Fibroblast of skin of scalp (primary cell): ENCODE results near the gene ZP2. TPM values are rescaled to one million over a fixed set of nuclear protein-coding genes. Genes with fewer than 3 reads are reported as not detected.
"Not testable (repeated sequence)": the region's sequence is repeated elsewhere in the genome, so short reads cannot be mapped to it uniquely, and the experiment has no call there.

Experiments used
- DNase-seq: peaks from one replicate; pipeline ENCODE4 v3.0.0-alpha.2; 2013
- polyA plus RNA-seq, 2 experiments: library from polyadenylated mRNA; unstranded; fragments of 120-200 nt; gene quantifications; one replicate each; pipeline ENCODE4 v1.2.1, GENCODE V29; 2013; ENCODE audit not compliant: insufficient read length in 2 of 2

ZP2 gene
- polyA plus RNA-seq (2013, experiment 1 of 2; ENCODE audit: insufficient read length): not detected
- polyA plus RNA-seq (2013, experiment 2 of 2; ENCODE audit: insufficient read length): not detected

GRCh38 chr16:21211486-21211885, at the start of gene ZP2:
Gene ZP2, minus strand, starts transcription at chr16:21211574. Its CDS starts 27 bp downstream, at chr16:21211547.
- no peak for DNase-seq

GRCh38 chr16:21257284-21257683, 45.9 kb upstream of the ZP2 start:
- DNase-seq: no peak

DNA sequence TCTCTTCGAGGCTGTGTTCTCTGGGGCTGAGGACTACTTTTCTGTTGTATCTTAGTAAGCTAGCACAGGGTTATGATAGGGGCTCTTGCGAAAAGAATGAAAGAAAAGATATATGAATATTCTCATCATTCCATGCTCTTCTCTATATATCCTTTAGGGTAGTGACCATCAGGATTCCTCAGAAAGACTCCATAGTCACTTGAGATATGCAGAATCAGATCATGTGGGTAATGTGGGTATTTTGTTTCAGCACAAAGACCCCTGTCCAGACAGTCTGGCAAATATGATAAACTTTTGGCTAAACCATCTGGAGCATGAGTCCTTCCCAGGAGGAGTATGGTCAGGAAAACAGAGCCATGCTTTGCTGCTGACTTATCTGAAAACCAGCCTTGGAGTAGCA, 45.3 kb upstream of the ZP2 start:
- DNase-seq: no peak

- no peak for DNase-seq
These were observed 42.1 kb upstream of the ZP2 start for GRCh38 chr16:21253470-21253869.

GRCh38 chr16:21250072-21250923, 38.9 kb upstream of the ZP2 start:
- DNase-seq: no peak

GRCh38 chr16:21248179-21248578, 36.8 kb upstream of the ZP2 start:
- not testable (repeated sequence) for DNase-seq

DNA sequence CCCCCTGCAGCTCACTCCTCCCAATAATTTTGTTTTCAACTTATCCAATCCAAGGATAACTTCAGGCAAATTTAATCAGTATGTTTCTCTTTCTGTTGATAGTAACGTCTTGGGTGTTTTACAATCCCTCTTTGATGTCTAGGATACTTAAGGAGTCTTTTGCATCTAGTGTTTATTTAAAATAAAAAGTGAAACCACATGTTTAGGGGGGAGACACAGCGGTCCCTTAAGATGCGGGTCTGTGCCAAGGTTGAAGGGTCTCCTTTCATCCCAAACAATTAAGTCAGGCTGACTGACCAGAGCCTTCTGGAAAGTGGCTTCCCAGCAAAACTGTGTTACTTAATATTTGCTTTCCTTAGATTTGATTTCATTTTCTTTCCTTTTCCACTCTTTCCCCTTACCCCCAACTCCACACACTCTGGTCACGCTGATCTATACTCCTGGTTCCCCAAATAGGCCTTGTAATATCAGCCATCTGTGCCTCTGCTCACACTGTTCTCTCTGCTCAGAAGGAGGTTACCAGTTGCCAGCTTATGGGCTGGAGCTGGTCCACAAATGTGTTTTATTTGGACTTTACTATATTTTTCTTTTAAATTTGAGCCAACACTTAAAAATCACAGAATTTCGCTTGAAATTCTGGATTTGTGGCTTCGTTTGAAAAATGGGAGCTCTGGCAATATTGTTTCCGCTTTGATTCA, 33.3 kb upstream of the ZP2 start:
- DNase-seq: no peak

DNA sequence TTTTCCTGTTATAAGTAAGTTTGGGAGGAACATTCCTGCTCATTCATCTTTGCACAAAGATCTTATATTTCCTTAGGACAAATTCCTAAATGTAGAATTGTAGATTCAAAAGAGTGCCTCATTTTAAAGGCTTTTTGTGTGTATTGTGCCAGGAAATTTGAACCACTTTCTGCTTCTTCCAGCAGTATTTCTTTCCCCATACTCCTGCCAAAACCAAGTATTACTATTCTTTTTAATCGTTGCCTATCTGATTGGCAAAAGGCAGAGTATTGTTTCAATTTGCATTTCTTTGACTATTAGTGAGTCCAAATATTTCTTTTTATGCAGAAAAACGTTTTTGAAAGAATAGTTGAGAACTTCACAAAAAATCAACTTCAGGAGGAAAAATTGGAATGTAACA, 31.4 kb upstream of the ZP2 start:
- DNase-seq: no peak

DNA sequence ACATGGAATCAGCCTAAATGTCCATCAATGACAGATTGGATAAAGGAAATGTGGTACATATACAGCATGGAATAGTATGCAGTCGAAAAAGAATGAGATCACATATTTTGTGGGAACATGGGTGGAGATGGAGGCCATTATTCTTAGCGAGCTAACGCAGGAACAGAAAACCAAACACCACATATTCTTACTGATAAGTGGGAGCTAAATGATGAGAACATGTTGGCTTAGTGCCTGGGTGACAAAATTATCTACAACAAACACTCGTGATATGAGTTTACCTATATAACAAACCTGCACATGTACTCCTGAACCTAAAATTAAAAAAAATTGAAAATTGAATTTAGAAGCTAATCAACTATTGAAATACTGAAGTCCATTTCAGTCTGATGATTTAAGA, 28.3 kb upstream of the ZP2 start:
- DNase-seq: no peak

- DNase-seq: no peak
These were observed 25.5 kb upstream of the ZP2 start for GRCh38 chr16:21236831-21237230.

DNA sequence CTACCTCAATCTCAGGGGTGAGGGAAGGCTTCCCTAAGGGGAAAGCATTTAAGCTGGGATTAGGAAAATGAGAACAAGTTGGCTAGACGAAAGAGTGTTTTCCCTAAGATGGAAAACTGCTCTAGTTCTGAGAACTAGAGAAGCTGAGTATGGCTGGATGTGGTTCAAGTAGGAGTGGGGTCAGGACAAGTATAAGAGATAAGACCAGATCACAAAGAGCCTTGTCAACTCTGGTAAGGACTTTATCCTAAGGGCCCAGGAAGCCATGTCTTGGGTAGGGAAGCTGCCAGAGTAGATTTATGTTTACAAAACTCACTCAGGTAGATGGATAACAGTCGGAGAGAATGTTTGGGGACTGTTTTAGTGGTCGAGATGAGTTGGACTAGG, 23.8 kb upstream of the ZP2 start:
- no peak for DNase-seq

DNA sequence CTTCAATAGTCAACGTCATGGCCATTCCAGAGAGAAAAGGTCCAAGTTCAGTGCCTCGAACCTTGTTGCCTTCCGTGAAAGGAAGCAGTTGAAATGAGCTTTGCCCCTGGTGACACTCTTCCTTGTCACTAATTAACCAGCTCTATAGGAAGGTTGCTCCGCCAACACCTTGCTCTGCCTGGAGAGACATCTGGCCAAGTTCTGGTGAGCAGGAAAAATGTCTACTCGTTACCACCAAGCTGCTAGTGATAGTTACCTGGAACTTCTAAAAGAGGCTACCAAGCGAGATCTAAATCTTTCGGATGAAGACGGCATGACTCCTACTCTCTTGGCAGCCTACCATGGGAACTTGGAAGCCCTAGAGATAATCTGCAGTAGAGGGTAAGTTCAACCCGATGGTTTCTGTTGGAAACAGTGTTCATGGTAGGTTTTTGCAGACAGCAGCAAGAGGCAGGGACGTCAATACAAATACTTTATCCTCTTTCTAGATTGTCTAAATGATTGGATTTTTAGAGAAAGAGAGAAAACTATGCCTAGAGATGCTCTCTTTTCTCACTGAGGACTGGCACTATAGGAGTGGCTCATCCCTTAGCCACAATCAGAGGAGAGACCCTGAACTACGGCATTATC, 22.3 kb upstream of the ZP2 start, which contains the start of gene ANKS4B:
Gene ANKS4B, plus strand, starts transcription at position 179 of the 630 bp plus-strand sequence. Its CDS starts 39 bp downstream, at position 218.
- DNase-seq: no peak

- no peak for DNase-seq
These were observed 21.7 kb upstream of the ZP2 start for GRCh38 chr16:21233045-21233520.

DNA sequence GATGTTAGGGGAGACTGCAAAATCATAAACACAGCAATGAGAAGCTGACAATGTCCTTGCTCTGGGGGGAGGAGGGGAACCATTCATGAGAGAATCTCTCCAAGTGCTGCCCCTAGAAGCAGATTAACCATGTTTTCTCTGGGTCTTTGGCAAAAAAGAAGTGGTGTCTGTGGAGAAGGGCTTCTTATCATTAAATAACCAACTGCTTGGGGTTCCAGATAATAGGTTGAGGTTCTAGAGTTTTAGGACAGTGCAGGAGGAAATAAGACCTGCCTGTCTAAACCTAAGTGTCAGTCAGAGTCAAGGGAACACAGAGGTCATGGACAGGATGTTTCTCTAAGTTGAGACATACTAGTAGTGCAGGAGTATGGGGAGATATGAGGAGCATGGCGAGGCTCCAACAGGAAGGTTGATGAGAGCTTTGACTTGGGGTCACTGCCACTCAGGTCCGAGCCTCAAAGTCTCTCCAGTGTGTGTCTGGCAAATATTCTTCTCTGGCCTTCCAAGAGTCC, 17.0 kb upstream of the ZP2 start:
- no peak for DNase-seq

GRCh38 chr16:21227866-21228265, 16.5 kb upstream of the ZP2 start:
- DNase-seq: no peak

DNA sequence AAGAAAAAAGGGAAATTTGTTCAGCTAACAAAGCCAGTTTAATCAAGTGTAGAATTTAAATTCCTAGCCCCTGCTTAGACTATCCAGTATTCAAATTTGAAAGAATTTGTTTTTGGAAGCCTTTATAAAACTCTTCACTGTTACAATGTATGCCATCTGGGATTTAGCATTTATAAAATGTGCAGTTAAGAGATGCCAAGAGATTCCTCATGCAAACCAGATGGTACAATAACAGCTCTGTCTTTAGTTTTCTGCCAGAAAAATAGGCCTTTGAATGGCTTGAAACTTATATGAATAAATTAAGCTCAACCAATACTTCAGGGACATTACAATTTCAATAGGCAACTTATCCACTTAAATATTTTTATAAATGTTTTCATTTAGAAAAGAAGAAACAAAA, 15.4 kb upstream of the ZP2 start:
- no peak for DNase-seq

DNA sequence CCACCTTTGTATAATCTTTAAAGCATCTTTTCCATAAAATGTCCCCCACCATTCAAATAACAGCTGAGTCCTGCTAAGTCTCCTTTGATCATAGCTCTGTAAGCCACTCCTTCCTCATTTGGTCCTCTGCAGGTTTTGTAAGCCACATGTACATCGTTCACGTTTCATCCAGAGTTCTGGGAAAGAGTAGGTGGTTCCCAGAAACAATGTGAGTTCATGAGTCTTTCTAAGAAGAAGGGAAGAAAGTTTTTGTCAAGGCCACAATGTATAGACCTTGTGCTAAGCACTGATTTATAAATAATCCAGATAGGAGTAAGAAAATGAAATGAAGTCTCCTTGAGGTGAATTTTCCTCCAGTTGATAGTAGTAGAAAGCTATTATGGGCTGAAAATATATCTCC, 13.4 kb upstream of the ZP2 start:
- no peak for DNase-seq

GRCh38 chr16:21223787-21224186, 12.4 kb upstream of the ZP2 start:
- DNase-seq: no peak

GRCh38 chr16:21222495-21223337, 11.3 kb upstream of the ZP2 start:
- DNase-seq: no peak

GRCh38 chr16:21219551-21219950, 8.2 kb upstream of the ZP2 start:
- DNase-seq: no peak

DNA sequence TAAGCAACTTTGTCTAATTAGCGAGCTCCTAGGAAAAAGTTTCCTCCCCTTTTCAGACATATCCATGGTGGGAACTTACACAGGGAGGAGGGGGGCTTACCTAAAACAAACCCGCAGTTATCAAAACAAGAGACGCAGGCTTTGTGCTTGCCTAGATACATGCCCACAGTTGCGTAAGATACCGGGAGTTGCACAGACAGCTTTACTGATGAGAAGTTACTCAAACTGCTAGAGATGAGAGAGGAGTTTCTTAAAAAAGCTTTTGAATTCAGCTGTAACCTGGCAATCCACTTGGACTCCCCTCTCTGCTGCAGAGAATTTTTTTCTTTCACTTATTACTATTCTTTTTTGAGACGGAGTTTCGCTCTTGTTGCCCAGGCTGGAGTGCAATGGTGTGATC, 6.8 kb upstream of the ZP2 start:
- no peak for DNase-seq

GRCh38 chr16:21217121-21217520, 5.7 kb upstream of the ZP2 start:
- DNase-seq: no peak
